GM12878 (cell line): ENCODE data around the gene ANKRD28. TPM values are rescaled to one million over a fixed set of nuclear protein-coding genes. Genes with fewer than 3 reads are reported as not detected.

Experiments
- ATAC-seq: fragments of 200-7000 bp; cut with Tn5 transposase; 3 replicates; pipeline ENCODE4 v1.9.1; 2020; ENCODE audit warnings: mild to moderate bottlenecking, moderate library complexity
- BruUV-seq: library from RNA; stranded (reverse); fragments of 400-500 nt; replicated peaks from 2 replicates; lab custom pipeline; 2021; lab: Mats Ljungman, UMichigan
- CTCF ChIA-PET: fragments of 300-600 bp; sonication (Branson Sonifier 250); formaldehyde crosslinking; extraction: SDS; loops from one replicate; lab custom pipeline; 2021; ENCODE audit warnings: inconsistent platforms; lab: Yijun Ruan, JAX
- POLR2A ChIA-PET: fragments of 350-600 bp; formaldehyde crosslinking; extraction: SDS; loops from one replicate; lab custom pipeline; 2021; ENCODE audit warnings: inconsistent platforms; lab: Charles Lee
- RAD21 ChIA-PET: fragments of 300-600 bp; sonication (Branson Sonifier 250); formaldehyde crosslinking; loops from one replicate; lab custom pipeline; 2023; ENCODE audit warnings: antibody characterized with exemption; ENCODE audit not compliant: unreplicated experiment; lab: Charles Lee
- SMC1A ChIA-PET: fragments of 300-600 bp; sonication (Branson Sonifier 250); formaldehyde crosslinking; loops from one replicate; lab custom pipeline; 2023; ENCODE audit not compliant: unreplicated experiment, uncharacterized antibody; lab: Charles Lee
- DNase-seq: peaks from one replicate; pipeline ENCODE4 v3.0.0-alpha.2; 2011; ENCODE audit warnings: low read depth, low spot score
- FAIRE-seq: peaks from 3 replicates; lab custom pipeline; 2011; peaks lifted over from hg19 to GRCh38; lab: Jason Lieb, UNC
- H2AFZ ChIP-seq: 2 replicates; pipeline ENCODE4 v1.6.0; 2011; ENCODE audit warnings: low read depth, low read length, control low read depth; ENCODE audit not compliant: control insufficient read depth
- H3K27ac ChIP-seq: 2 replicates; pipeline ENCODE4 v1.5.1; 2011; ENCODE audit warnings: control low read depth; ENCODE audit not compliant: control insufficient read depth, insufficient read depth
- H3K27me3 ChIP-seq, 2 experiments: replicated peaks in 1 of 2; 2 replicates each; pipeline versions ENCODE4 v1.6.0 to v1.6.1; 2011; ENCODE audit warnings: low read length in 1 of 2; ENCODE audit not compliant: control insufficient read depth in 2 of 2, insufficient read depth in 2 of 2
- H3K36me3 ChIP-seq, 2 experiments: 2 replicates each; pipeline ENCODE4 v1.5.1; 2011; ENCODE audit warnings: low read length in 1 of 2; ENCODE audit not compliant: control insufficient read depth in 2 of 2, insufficient read depth in 2 of 2
- H3K4me1 ChIP-seq: 2 replicates; pipeline ENCODE4 v1.6.1; 2011; ENCODE audit warnings: mild to moderate bottlenecking, low read length, moderate library complexity, mixed read lengths; ENCODE audit not compliant: control insufficient read depth, insufficient read depth
- H3K4me2 ChIP-seq: 2 replicates; pipeline ENCODE4 v1.6.0; 2011; ENCODE audit warnings: control low read depth; ENCODE audit not compliant: control insufficient read depth, insufficient read depth
- H3K4me3 ChIP-seq: fragments of 200-600 bp; sonication (generic); 2 replicates; pipeline ENCODE4 v1.5.1; 2016
- H3K79me2 ChIP-seq: 2 replicates; pipeline ENCODE4 v1.6.0; 2011; ENCODE audit warnings: low read length; ENCODE audit not compliant: control insufficient read depth, insufficient read depth
- H3K9ac ChIP-seq: 2 replicates; pipeline ENCODE4 v1.8.0; 2011; ENCODE audit warnings: low read length, control low read depth, mixed read lengths; ENCODE audit not compliant: control insufficient read depth, insufficient read depth
- H3K9me3 ChIP-seq: replicated peaks from 3 replicates; pipeline ENCODE4 v1.5.1; 2011; ENCODE audit warnings: mild to moderate bottlenecking, low read length; ENCODE audit not compliant: control insufficient read depth, insufficient read depth
- H4K20me1 ChIP-seq: 2 replicates; pipeline ENCODE4 v1.6.0; 2011; ENCODE audit not compliant: control insufficient read depth, insufficient read depth
- ASH2L ChIP-seq: fragments of 300-600, 200-600 bp; sonication (generic); IDR thresholded peaks from 2 replicates; pipeline ENCODE4 v1.6.1; 2017; ENCODE audit warnings: low read depth, mild to moderate bottlenecking, borderline replicate concordance
- ATF3 ChIP-seq: IDR thresholded peaks from 2 replicates; pipeline ENCODE4 v1.6.1; 2011; ENCODE audit warnings: low read depth, mild to moderate bottlenecking, low read length, moderate library complexity, borderline replicate concordance; ENCODE audit errors: extremely low read depth
- BCL11A ChIP-seq: IDR thresholded peaks from 2 replicates; pipeline ENCODE4 v1.6.1; 2011; ENCODE audit warnings: low read depth, low read length
- BRCA1 ChIP-seq: IDR thresholded peaks from 2 replicates; pipeline ENCODE4 v1.6.1; 2011; ENCODE audit warnings: low read depth, low read length, improper control_type of control experiment
- CBX5 ChIP-seq: sonication (generic); IDR thresholded peaks from 2 replicates; pipeline ENCODE4 v1.6.1; 2016; ENCODE audit warnings: low read depth, moderate library complexity, mild to moderate bottlenecking, inconsistent platforms
- LARP7 ChIP-seq: fragments of 450-650 bp; IDR thresholded peaks from 2 replicates; pipeline ENCODE4 v1.6.1; 2017; ENCODE audit warnings: mild to moderate bottlenecking
- NBN ChIP-seq: fragments of 450-650 bp; IDR thresholded peaks from 2 replicates; pipeline ENCODE4 v1.6.1; 2016
- NFYA ChIP-seq: IDR thresholded peaks from 2 replicates; pipeline ENCODE4 v1.6.1; 2011; ENCODE audit warnings: low read depth, mild to moderate bottlenecking, low read length, improper control_type of control experiment, borderline replicate concordance
- NFYB ChIP-seq: IDR thresholded peaks from 2 replicates; pipeline ENCODE4 v1.6.1; 2011; ENCODE audit warnings: low read depth, mild to moderate bottlenecking, low read length, improper control_type of control experiment, moderate library complexity; ENCODE audit not compliant: insufficient read depth
- RAD51 ChIP-seq: fragments of 450-650 bp; IDR thresholded peaks from 2 replicates; pipeline ENCODE4 v1.6.1; 2016; ENCODE audit warnings: moderate library complexity, mild to moderate bottlenecking, inconsistent platforms
- SMAD1 ChIP-seq: fragments of 450-650 bp; IDR thresholded peaks from 2 replicates; pipeline ENCODE4 v1.6.1; 2018; ENCODE audit warnings: mild to moderate bottlenecking, low read depth; ENCODE audit not compliant: partially characterized antibody
- SUPT20H ChIP-seq: IDR thresholded peaks from 2 replicates; pipeline ENCODE4 v1.6.1; 2011; ENCODE audit warnings: low read depth, mild to moderate bottlenecking, low read length, moderate library complexity, borderline replicate concordance; ENCODE audit not compliant: control insufficient read depth
- SUZ12 ChIP-seq: fragments of 200-600 bp; sonication (generic); IDR thresholded peaks from one replicate; pipeline ENCODE4 v1.6.1; 2018; ENCODE audit warnings: antibody characterized with exemption, mild to moderate bottlenecking; ENCODE audit not compliant: unreplicated experiment
- USF1 ChIP-seq: IDR thresholded peaks from 2 replicates; pipeline ENCODE4 v1.6.1; 2011; ENCODE audit warnings: borderline replicate concordance, low read depth, mild to moderate bottlenecking, moderate library complexity, mixed read lengths, low read length; ENCODE audit not compliant: insufficient read depth; ENCODE audit errors: extremely low read length
- ZNF207 ChIP-seq: fragments of 450-650 bp; IDR thresholded peaks from 2 replicates; pipeline ENCODE4 v1.6.1; 2014; ENCODE audit warnings: antibody characterized with exemption, mild to moderate bottlenecking, borderline replicate concordance
- ZNF217 ChIP-seq: fragments of 450-650 bp; IDR thresholded peaks from 2 replicates; pipeline ENCODE4 v1.6.1; 2017; ENCODE audit warnings: antibody characterized with exemption, mild to moderate bottlenecking
- ZNF24 ChIP-seq: fragments of 450-650 bp; IDR thresholded peaks from 2 replicates; pipeline ENCODE4 v1.6.1; 2017; ENCODE audit warnings: antibody characterized with exemption, mild to moderate bottlenecking
- ZNF687 ChIP-seq: fragments of 450-650 bp; IDR thresholded peaks from 2 replicates; pipeline ENCODE4 v1.6.1; 2017; ENCODE audit warnings: mild to moderate bottlenecking, moderate library complexity
- in situ Hi-C: fragments of 300-500 bp; cut with MboI; formaldehyde crosslinking; loops from 9 replicates; pipeline ENCODE4 v1.14.3; 2018; ENCODE audit warnings: mixed read lengths
- intact Hi-C: fragments of 100-400 bp; cut with micrococcal nuclease; formaldehyde crosslinking; loops from one replicate; pipeline ENCODE4 v1.14.2; 2022; ENCODE audit not compliant: unreplicated experiment
- polyA plus RNA-seq, 11 experiments: library from polyadenylated mRNA; depleted of rRNA in 4 of 11; unstranded in 6 of 11; stranded (reverse) in 5 of 11; fragments of >200 nt; fragmentation: Nextera tagmentation in 4 of 11; fragmentation: Illumina TruSeq in 1 of 11; extraction: Ambion mirVana in 4 of 11; extraction: Trizol in 1 of 11; gene quantifications; 1 replicate in 1 of 11; 2 replicates in 10 of 11; pipeline versions ENCODE4 v1.2.1 to v1.2.3, GENCODE V29; 2011 to 2016; ENCODE audit warnings: inconsistent platforms in 2 of 11, missing spikeins in 2 of 11, low read depth in 1 of 11
- total RNA-seq, 4 experiments: library from RNA; depleted of rRNA in 3 of 4; stranded (reverse); fragments of >200 nt in 3 of 4; fragmentation: Illumina TruSeq in 1 of 4; extraction: Trizol in 1 of 4; gene quantifications; 2 replicates each; pipeline versions ENCODE4 v1.2.1 to v1.2.3, GENCODE V29; 2013 to 2021

ANKRD28 gene
- total and polyA plus RNA-seq, 10 of the 15 experiments (the other 5 are each of a cell fraction or from before 2014, with no cell fraction given), result 11.2 to 105 (median 38.3) TPM

GRCh38 chr3:15801298-15801697 is 3.5 kb upstream of the ANKRD28 start (continued):
- TF ChIP-seq SMAD1 (no peak), CBX5 (no peak)
- TF ChIP-seq, all 136 proteins: peak for 0

GRCh38 chr3:15800780-15801179 is 3.0 kb upstream of the ANKRD28 start:
- Histone ChIP-seq H3K9ac (no peak overlapping the region), H3K79me2 (peaks cover 79% of the 10 kb centered on the region), H2AFZ (no peak overlapping the region), H3K4me2 (no peak overlapping the region), H3K4me3 (no peak overlapping the region), H4K20me1 (no peaks in the 10 kb centered on the region), H3K9me3 (peaks cover 2% of the 10 kb centered on the region; the same call in 2 of the 3 replicates), H3K27ac (no peak overlapping the region; the same call in 1 of the 2 replicates), H3K36me3 (no peaks in the 10 kb centered on the region), H3K4me1 (peaks cover 40% of the 10 kb centered on the region), H3K27me3 (no peaks in the 10 kb centered on the region)
- SMC1A ChIA-PET, result interaction anchor here (0.9 to 11.4 kb wide), 13 partner anchors 8 to 244 kb away, joined by 3 to 193 read pairs (median 8); no protein-coding TSS in a partner anchor
- POLR2A ChIA-PET, result interaction anchor here (0.9 to 2.8 kb wide), 7 partner anchors 14 to 166 kb away, joined by 3 to 10 read pairs (median 3); no protein-coding TSS in a partner anchor
- FAIRE-seq, result no peak
- no TSS peak for BruUV-seq
- ATAC-seq, result no peak
- CTCF ChIA-PET, result interaction anchor here (0.6 to 3.1 kb wide), 8 partner anchors 9 to 173 kb away, joined by 3 to 12 read pairs (median 6); no protein-coding TSS in a partner anchor
- in situ Hi-C loops, result loop anchor here (10.0 kb wide), 2 partner anchors 574 to 596 kb away; partner anchors contain the start of gene CAPN7
- no peak for DNase-seq
- RAD21 ChIA-PET, result interaction anchor here (0.8 to 7.7 kb wide), 10 partner anchors 9 to 170 kb away, joined by 3 to 164 read pairs (median 3); no protein-coding TSS in a partner anchor
- intact Hi-C loops, result no loop called here
- no peak for TF ChIP-seq ZNF217
- TF ChIP-seq NBN, result no peak
- TF ChIP-seq BRCA1, result no peak
- TF ChIP-seq RAD51, result no peak
- TF ChIP-seq LARP7, result no peak
- no peak for TF ChIP-seq USF1
- TF ChIP-seq ZNF207, result no peak
- no peak for TF ChIP-seq SUPT20H
- TF ChIP-seq ZNF687, result no peak
- TF ChIP-seq NFYA, result no peak
- no peak for TF ChIP-seq SUZ12
- TF ChIP-seq ATF3, result no peak
- TF ChIP-seq BCL11A, result no peak
- TF ChIP-seq ZNF24, result no peak
- no peak for TF ChIP-seq NFYB
- TF ChIP-seq ASH2L, result no peak
